OCI-LY1 (cell line): Measurements from ENCODE around the gene HOXA3.
A peak's percentile ranks its signal among the peaks of the same experiment; 100 is the strongest.

Experiments used
- H2AFZ ChIP-seq: fragments of 200-600 bp; sonication (generic), shearing (Covaris generic); 2 replicates; pipeline ENCODE4 v1.6.0; 2014; ENCODE audit warnings: antibody characterized with exemption, mild to moderate bottlenecking, low read length
- H3F3A ChIP-seq: fragments of 200-600 bp; sonication (generic), shearing (Covaris generic); 2 replicates; pipeline ENCODE4 v1.6.0; 2014; ENCODE audit warnings: mild to moderate bottlenecking, antibody characterized with exemption, low read length, moderate library complexity; ENCODE audit not compliant: insufficient read depth
- H3K27ac ChIP-seq: fragments of 200-600 bp; sonication (generic); 2 replicates; pipeline ENCODE4 v1.5.1; 2014; ENCODE audit warnings: low read length, mixed run types, mild to moderate bottlenecking, low read depth; ENCODE audit not compliant: poor library complexity, severe bottlenecking
- H3K27me3 ChIP-seq: fragments of 200-600 bp; sonication (generic); 2 replicates; pipeline ENCODE4 v1.6.0; 2014; ENCODE audit warnings: antibody characterized with exemption, mild to moderate bottlenecking, low read length, moderate library complexity; ENCODE audit not compliant: insufficient read depth
- H3K36me3 ChIP-seq: fragments of 200-600 bp; sonication (generic); 2 replicates; pipeline ENCODE4 v1.6.1; 2014; ENCODE audit warnings: mild to moderate bottlenecking, antibody characterized with exemption, low read length, moderate library complexity, mixed read lengths; ENCODE audit not compliant: insufficient read depth
- H3K4me1 ChIP-seq: fragments of 200-600 bp; sonication (generic); 2 replicates; pipeline ENCODE4 v1.5.1; 2014; ENCODE audit warnings: mild to moderate bottlenecking, low read length, moderate library complexity; ENCODE audit not compliant: insufficient read depth, severe bottlenecking
- H3K4me2 ChIP-seq: fragments of 200-600 bp; sonication (generic), shearing (Covaris generic); 2 replicates; pipeline ENCODE4 v1.6.1; 2014; ENCODE audit warnings: low read length
- H3K4me3 ChIP-seq: fragments of 200-600 bp; sonication (generic); 2 replicates; pipeline ENCODE4 v1.5.1; 2014; ENCODE audit warnings: low read length, low read depth, mild to moderate bottlenecking, mixed read lengths; ENCODE audit not compliant: poor library complexity, severe bottlenecking
- H3K79me2 ChIP-seq: fragments of 200-600 bp; shearing (Covaris generic); 2 replicates; pipeline ENCODE4 v1.6.1; 2016; ENCODE audit warnings: mixed run types, low read length, mixed read lengths; ENCODE audit not compliant: insufficient read depth
- H3K9ac ChIP-seq: fragments of 200-600 bp; sonication (generic), shearing (Covaris generic); 2 replicates; pipeline ENCODE4 v1.6.1; 2014; ENCODE audit warnings: mild to moderate bottlenecking, low read length, mixed read lengths
- H3K9me2 ChIP-seq: fragments of 200-600 bp; sonication (generic), shearing (Covaris generic); 2 replicates; pipeline ENCODE4 v1.6.1; 2014; ENCODE audit warnings: low read depth, mild to moderate bottlenecking, low read length, mixed read lengths
- H3K9me3 ChIP-seq: fragments of 200-600 bp; shearing (Covaris generic); 2 replicates; pipeline ENCODE4 v1.6.1; 2014; ENCODE audit warnings: low read length, mixed read lengths
- H4K20me1 ChIP-seq: fragments of 200-600 bp; sonication (generic), shearing (Covaris generic); 2 replicates; pipeline ENCODE4 v1.6.0; 2016; ENCODE audit warnings: mild to moderate bottlenecking, low read length; ENCODE audit not compliant: insufficient read depth
- EZH2 ChIP-seq: fragments of 200-600 bp; sonication (generic), shearing (Covaris generic); IDR thresholded peaks from 2 replicates; pipeline ENCODE4 v1.8.0; 2017; ENCODE audit warnings: borderline replicate concordance, mixed run types, mild to moderate bottlenecking, antibody characterized with exemption, low read length, moderate library complexity, mixed read lengths
- TF ChIP-seq, protein P1 (sequence below): fragments of 200-600 bp; sonication (generic), shearing (Covaris generic); IDR thresholded peaks from 2 replicates; pipeline ENCODE4 v1.5.1; 2017; ENCODE audit warnings: mild to moderate bottlenecking, antibody characterized with exemption, low read length, moderate library complexity, mixed read lengths

The HOXA3 gene

DNA sequence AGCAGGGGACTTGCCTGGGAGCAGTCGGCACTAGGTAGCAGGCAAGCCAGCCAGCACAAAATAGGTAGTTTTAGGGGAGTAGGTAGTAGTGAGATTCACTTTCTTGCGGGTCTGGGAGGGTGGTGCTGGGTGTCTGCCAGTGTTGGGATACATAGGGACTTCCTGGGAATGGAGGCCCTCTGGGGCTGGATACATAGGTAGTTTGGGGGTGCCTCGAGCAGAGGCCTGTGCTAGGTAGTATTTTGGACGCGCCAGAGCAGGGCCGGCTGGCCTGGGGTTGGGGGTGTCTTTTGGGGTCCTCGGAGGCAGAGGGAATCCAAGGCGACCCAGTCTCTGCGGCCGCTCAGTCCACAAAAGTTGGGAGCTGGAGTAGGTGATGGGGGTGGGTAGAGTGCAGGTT lies 2.0 kb upstream of the HOXA3 start:
- peaks cover 9% of the 10 kb centered on the region; the same call in 1 of the 2 replicates for H3K27me3 ChIP-seq
- peaks cover 28% of the 10 kb centered on the region for H3K4me1 ChIP-seq
- no peak overlapping the region for H3K4me3 ChIP-seq
- H3K79me2 ChIP-seq: no peaks in the 10 kb centered on the region
- no peaks in the 10 kb centered on the region for H4K20me1 ChIP-seq
- no peak overlapping the region; the same call in 1 of the 2 replicates for H3K4me2 ChIP-seq
- no peaks in the 10 kb centered on the region for H3K9me3 ChIP-seq
- no peaks in the 10 kb centered on the region for H3F3A ChIP-seq
- H2AFZ ChIP-seq: no peak overlapping the region
- no peaks in the 10 kb centered on the region for H3K9me2 ChIP-seq
- H3K36me3 ChIP-seq: no peaks in the 10 kb centered on the region
- H3K9ac ChIP-seq: no peak overlapping the region
- no peak for TF ChIP-seq EZH2
- TF ChIP-seq, protein P1, sequence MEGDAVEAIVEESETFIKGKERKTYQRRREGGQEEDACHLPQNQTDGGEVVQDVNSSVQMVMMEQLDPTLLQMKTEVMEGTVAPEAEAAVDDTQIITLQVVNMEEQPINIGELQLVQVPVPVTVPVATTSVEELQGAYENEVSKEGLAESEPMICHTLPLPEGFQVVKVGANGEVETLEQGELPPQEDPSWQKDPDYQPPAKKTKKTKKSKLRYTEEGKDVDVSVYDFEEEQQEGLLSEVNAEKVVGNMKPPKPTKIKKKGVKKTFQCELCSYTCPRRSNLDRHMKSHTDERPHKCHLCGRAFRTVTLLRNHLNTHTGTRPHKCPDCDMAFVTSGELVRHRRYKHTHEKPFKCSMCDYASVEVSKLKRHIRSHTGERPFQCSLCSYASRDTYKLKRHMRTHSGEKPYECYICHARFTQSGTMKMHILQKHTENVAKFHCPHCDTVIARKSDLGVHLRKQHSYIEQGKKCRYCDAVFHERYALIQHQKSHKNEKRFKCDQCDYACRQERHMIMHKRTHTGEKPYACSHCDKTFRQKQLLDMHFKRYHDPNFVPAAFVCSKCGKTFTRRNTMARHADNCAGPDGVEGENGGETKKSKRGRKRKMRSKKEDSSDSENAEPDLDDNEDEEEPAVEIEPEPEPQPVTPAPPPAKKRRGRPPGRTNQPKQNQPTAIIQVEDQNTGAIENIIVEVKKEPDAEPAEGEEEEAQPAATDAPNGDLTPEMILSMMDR: no peak
- no peak overlapping the region for H3K27ac ChIP-seq

DNA sequence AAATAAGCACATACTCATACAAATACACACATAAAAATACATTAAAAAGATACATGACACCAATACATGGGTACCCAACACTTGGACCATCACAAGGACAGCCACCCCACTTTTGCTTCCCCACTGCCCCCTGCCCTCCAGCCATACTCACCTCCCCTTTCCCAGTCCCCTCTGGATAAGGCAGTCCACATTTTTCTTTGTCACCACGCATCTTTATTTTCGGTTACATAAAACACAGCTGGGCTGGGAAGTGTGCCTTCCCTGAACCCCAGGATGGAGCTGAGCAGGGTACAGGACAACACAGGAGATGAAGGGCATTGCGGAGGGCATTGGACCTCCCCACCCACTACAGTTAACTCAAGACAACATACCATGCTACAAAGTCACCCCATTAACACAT lies 1.1 kb upstream of the HOXA3 start:
- Histone ChIP-seq H3K4me3 (no peak overlapping the region), H3K27me3 (peaks cover 17% of the 10 kb centered on the region; the same call in 1 of the 2 replicates), H2AFZ (no peak overlapping the region), H3K9me3 (no peaks in the 10 kb centered on the region), H3K36me3 (no peaks in the 10 kb centered on the region), H3K9me2 (no peaks in the 10 kb centered on the region), H4K20me1 (no peaks in the 10 kb centered on the region), H3F3A (no peaks in the 10 kb centered on the region), H3K4me1 (peaks cover 36% of the 10 kb centered on the region), H3K27ac (no peak overlapping the region), H3K9ac (no peak overlapping the region), H3K4me2 (no peak overlapping the region), H3K79me2 (no peaks in the 10 kb centered on the region)
- TF ChIP-seq, protein P1: no peak
- TF ChIP-seq EZH2: no peak

DNA sequence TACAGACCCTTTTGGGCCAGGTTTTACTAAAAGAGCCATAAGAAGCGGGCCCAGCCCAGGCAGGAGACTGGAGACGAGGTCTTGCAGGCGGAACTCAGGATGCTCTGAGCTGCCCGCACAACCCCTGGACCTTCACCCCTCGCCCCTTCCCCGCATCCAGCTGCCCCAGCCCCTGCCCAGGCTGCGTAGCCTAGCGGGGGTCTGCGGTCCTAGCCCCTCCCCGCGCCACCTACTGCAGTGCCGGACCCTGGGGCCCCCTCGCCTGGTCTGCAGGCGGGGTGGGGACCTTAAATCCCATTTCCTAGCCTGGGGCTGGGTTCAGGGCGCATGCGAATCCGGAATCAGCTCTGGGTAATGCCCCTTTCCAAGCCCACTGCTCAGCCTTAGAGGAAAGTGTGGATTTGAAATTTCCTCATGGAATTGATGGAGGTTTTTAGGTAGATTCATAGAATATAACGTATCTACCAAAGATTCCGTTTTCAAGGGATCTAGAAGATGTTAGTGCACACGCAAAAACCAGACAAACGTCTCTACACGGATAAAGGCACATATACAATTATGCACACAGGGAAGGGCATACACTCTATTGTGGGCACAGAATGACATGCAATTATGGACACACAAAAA lies 546 bp upstream of the HOXA3 start:
- Histone ChIP-seq H3K27ac (no peak overlapping the region), H4K20me1 (no peaks in the 10 kb centered on the region), H3K27me3 (peaks cover 20% of the 10 kb centered on the region; the same call in 1 of the 2 replicates), H3K9ac (no peak overlapping the region), H3K79me2 (no peaks in the 10 kb centered on the region), H3K9me3 (no peaks in the 10 kb centered on the region), H3K36me3 (no peaks in the 10 kb centered on the region), H3K9me2 (no peaks in the 10 kb centered on the region), H3K4me3 (peak overlapping the region; percentile 63), H2AFZ (no peak overlapping the region), H3F3A (no peaks in the 10 kb centered on the region), H3K4me1 (peaks cover 42% of the 10 kb centered on the region), H3K4me2 (peak overlapping the region; percentile 91; the same call in 1 of the 2 replicates)
- TF ChIP-seq EZH2: no peak
- TF ChIP-seq, protein P1: no peak
